DND-41 (cell line): Measurements from ENCODE around the gene HIVEP2.

Experiments used
- EZH2 ChIP-seq: IDR thresholded peaks from 3 replicates; pipeline ENCODE4 v1.6.1; 2012; ENCODE audit warnings: borderline replicate concordance, low read depth, mild to moderate bottlenecking, moderate library complexity, low read length, inconsistent platforms; ENCODE audit not compliant: severe bottlenecking
- TF ChIP-seq, protein P1 (sequence below): IDR thresholded peaks from 2 replicates; pipeline ENCODE4 v1.5.1; 2012; ENCODE audit warnings: borderline replicate concordance, low read length, moderate library complexity, mild to moderate bottlenecking; ENCODE audit not compliant: poor library complexity, severe bottlenecking; ENCODE audit errors: extremely low read depth

DNA sequence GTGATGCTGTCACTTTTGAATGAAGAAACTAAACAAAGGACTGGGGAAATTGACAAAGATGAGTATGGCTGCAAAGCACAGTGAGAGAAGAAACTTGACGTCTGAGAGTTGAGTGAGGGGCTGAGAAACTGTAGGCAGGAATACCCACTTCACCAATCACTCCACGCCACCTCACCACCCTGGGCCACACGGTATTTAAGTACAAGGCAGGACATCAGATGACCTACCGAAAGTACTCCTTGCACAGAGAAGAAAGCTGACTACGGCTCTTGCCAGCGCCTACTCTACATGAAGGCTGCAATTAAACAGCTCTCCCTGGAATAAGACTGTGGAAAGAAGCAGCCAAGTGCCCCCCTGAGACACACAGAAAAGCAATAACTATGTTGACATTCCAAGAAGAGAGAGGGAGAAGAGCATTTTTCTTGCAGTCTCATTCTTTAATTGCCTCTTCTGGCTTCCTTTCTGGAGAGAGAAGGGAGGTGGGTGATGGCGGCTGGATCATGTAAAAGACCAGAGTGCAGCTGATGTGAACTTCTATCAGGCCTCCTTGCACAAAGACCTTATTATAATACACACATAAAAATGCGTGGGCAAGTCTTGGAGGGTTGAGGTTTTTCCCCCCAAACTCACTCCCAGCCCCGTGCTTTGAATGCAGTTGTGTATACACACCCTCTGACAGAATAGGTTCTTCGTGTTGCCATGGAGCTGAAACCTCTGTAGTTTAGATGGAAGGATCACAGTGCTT lies 44.6 kb downstream of the HIVEP2 start:
- TF ChIP-seq, protein P1, sequence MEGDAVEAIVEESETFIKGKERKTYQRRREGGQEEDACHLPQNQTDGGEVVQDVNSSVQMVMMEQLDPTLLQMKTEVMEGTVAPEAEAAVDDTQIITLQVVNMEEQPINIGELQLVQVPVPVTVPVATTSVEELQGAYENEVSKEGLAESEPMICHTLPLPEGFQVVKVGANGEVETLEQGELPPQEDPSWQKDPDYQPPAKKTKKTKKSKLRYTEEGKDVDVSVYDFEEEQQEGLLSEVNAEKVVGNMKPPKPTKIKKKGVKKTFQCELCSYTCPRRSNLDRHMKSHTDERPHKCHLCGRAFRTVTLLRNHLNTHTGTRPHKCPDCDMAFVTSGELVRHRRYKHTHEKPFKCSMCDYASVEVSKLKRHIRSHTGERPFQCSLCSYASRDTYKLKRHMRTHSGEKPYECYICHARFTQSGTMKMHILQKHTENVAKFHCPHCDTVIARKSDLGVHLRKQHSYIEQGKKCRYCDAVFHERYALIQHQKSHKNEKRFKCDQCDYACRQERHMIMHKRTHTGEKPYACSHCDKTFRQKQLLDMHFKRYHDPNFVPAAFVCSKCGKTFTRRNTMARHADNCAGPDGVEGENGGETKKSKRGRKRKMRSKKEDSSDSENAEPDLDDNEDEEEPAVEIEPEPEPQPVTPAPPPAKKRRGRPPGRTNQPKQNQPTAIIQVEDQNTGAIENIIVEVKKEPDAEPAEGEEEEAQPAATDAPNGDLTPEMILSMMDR = no peak
- no peak for TF ChIP-seq EZH2
